Stimulated activated CD4-positive, alpha-beta T cell treated with anti-CD3 and anti-CD28 coated beads, Interleukin-2, amount 100 ng/mL, for 24 hours (primary cell): ENCODE results near the gene GAB1.

Experiments
- DNase-seq, 2 donors: peaks; one replicate each; pipeline ENCODE4 v3.0.0-alpha.2; 2020

Gene GAB1

DNA sequence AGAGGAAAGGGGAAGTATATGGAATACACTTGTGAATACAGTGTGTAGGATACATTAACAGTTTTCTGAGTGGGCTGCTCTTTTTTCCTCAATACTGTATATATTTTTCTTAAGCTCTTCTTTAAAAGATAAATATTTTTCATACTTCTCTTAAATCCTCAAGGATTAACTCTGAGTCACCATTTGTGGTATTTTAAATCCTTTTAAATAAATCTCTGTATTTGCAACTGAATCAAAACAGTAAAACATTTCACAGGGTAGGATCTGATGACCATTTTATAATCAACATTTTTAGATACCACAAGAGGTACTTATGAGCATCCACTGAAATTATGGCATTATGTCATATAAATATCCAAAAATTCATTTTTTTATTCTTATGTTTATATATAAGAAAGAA lies 87.6 kb downstream of the GAB1 start:
- no peak for DNase-seq

DNA sequence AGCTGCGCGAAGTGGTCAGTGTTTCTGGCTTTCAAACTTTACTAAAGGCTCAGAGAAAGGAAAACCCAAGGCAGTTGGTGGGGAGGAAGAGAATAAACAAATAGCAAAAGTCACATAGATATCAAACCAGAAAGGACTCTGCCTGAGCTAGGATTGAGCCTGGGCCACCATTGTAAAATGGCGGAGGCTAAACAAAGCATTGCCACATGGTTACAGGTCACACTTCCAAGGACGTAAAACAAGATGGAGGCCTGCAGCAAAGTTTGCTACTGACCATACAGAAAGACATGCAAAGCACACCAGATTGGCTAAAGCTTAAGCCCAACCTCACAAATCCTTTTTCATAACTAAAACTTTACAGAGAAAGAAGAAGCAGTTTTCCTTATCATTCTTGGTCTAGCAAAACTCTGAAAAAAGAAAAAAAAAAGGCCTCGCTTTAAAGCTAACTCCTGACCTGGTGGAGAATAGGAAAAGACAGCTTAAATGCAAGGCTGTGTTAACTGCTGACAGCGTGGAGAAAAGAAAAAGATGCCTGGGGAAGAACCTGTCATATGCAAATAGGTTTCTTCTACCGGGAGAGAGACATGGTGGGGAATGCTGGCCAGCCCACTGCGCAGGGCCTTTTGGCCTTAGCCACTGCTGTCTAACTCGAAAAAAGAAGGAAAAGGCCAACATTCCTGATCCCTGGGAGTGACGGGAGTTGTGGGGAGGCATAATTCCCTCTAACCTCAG lies 95.0 kb downstream of the GAB1 start:
- no peak for DNase-seq

- DNase-seq: no peak
Measured at GRCh38 chr4:143432258-143432591, 95.5 kb downstream of the GAB1 start.

- no peak for DNase-seq
Measured at GRCh38 chr4:143433231-143433630, 96.6 kb downstream of the GAB1 start.

- no peak for DNase-seq
Measured at GRCh38 chr4:143435955-143436354, 99.3 kb downstream of the GAB1 start.

DNA sequence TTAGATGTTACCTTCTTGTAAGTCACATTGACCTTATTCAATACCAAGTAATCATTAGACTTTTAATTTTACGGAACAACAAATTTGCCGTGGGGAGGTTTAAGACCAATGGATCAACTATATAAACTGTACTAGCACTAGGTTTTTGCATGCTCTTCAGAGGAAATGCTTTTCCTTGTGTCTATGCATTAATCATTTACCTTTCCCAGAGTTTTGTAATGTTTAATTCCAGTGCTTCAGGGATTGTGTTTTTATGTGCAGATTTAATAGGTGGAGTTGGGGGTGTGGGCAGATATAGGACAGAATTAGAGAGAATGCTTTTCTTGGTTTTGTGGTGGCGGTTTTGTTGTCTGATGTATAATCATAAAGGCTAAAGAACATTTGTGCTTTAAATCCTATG lies 100.8 kb downstream of the GAB1 start:
- no peak for DNase-seq

DNA sequence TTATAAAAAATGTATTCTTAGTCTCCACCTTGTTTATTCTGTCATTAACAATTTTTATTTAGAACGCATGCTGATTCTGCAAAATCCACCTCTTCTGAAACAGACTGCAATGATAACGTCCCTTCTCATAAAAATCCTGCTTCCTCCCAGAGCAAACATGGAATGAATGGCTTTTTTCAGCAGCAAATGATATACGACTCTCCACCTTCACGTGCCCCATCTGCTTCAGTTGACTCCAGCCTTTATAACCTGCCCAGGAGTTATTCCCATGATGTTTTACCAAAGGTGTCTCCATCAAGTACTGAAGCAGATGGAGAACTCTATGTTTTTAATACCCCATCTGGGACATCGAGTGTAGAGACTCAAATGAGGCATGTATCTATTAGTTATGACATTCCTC lies 101.3 kb downstream of the GAB1 start:
- no peak for DNase-seq

GRCh38 chr4:143438710-143439109 lies 102.0 kb downstream of the GAB1 start:
- DNase-seq: no peak

GRCh38 chr4:143441109-143441508 lies 104.4 kb downstream of the GAB1 start:
- no peak for DNase-seq

DNA sequence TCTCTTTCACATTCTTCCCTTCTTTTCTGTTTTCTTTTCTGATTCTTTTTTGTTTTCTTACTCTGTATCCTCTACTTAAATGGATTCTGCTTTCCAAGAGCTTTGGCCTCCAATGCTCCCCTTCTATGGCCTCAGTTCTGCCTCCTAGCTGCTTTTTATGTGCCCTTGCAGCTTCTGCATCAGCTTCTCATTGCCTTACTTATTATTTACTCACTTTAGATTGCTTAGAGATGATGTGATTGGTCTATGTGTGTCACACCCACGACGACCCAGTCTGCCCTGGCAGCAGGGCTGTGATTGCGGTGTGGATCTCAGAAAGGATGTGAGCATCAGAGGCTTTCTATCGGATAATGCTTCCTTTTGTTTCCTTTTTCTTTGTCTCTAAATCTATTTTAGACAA lies 105.0 kb downstream of the GAB1 start:
- DNase-seq: no peak

DNA sequence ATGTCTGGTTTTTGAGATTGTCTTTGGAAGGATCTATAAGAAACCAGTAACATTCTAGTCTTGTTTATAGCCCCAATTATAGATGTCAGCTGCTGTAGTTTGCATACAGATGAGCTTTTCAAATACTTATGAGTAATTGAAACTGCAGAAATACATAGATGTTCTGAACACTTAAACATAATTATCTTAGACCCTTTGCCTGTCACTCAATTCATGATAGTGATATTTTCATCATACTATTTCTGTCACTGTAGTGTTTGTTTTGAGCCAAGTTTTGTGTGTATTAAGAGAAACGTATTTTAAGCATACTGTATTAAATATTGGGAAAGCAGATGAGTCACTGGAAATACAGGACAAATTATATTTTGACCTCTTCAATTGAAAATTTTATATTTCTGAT lies 107.1 kb downstream of the GAB1 start:
- DNase-seq: no peak

- no peak for DNase-seq
Measured at GRCh38 chr4:143451186-143451585, 114.5 kb downstream of the GAB1 start.

GRCh38 chr4:143455211-143455610 lies 118.5 kb downstream of the GAB1 start:
- no peak for DNase-seq

GRCh38 chr4:143458966-143459365 lies 122.3 kb downstream of the GAB1 start:
- DNase-seq: no peak

DNA sequence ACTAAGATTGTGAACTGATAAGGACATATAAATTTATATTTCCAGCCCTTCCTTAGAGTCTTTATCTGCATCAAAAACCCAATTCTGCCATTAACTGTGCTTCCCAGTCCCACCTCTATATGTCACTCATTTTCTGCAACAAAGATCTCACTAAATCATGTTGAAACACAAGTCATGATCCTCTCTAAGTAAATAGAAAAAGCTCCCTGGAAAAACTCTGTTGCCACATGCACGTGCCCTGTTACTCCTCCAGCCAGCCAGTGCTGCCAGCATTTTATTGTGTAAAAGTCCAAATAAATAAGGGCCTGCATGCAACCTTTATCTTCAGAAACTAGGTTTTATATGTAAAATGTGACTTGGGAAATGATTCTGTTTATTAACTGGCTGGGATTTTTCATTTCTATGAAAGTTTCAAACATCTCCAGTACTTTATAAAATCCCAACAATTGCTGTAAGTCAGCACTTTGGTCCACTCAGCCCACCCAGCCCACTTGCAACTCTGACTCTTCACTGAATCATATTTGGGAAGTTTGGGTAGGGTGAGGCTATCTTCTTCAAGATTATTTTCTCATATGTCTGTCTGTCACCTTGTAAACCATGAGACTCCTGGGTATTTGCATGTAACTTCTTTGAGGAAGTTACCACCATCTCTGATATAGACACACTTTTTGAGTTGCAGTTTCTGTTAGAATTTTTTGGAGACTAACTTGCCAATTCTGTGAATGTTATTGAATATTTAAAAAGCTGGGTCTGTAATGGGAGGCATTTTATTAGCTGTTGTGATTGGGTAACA lies 136.9 kb downstream of the GAB1 start:
- no peak for DNase-seq

GRCh38 chr4:143477487-143477886 lies 140.8 kb downstream of the GAB1 start:
- no peak for DNase-seq

DNA sequence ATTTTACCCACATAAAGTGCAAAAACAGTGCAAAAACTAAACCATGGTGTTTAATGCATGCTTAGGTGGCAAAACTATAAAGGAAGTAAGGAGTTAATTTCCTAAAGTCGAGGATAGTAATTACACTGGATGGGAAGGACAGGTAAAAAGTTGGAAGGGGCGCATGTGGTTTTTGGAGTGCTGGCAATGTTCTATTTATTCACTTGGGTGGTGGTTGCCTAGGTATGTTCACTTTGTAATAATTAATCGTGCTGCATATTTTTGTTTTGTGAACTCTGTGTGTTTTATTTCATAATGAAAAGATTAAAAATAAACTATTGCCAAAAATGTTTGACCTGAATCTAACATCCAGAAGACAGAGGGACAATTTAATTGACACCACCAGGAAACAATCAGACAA lies 144.7 kb downstream of the GAB1 start:
- no peak for DNase-seq

- DNase-seq: no peak
Measured at GRCh38 chr4:143482840-143483239, 146.2 kb downstream of the GAB1 start.

DNA sequence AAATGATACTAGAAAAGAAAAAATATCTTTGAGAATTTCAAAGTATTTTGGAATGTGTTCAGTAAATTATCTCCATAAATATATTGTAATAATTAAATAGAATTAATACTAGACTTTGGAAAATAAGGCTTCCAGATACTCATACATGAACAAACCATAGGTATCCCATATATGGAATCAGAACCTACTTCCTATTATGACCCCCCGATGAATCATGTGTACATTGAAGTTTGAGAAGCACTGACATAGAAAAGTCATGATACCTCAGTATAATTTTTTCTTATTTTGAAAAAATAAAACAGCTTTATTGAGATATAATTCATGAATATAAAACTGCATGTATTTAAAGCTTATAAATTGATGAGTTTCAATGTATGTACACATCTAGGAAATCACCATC lies 149.6 kb downstream of the GAB1 start:
- DNase-seq: no peak

DNA sequence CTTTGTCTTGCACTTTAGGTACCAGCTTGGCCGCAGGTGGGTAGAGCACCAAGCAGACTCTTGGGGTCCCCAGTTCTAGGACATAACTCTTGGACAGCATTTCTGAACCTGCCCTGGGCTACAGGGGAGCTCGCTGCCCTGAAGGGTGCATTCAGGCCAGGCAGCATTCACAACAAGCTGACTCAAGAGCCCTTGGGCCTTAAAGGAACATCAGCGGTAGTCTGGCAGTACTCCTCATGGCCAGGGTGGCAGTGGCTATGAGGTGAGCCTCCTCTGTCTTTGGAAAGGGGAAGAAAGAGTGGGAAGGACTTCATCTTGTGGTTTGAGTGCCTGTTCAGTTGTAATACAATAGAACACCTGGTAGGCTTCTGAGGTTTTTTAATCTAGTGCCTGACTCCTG lies 152.0 kb downstream of the GAB1 start:
- DNase-seq: no peak

GRCh38 chr4:143489106-143489505 lies 152.4 kb downstream of the GAB1 start:
- DNase-seq: no peak

- DNase-seq: no peak
Measured at GRCh38 chr4:143498021-143498420, 161.3 kb downstream of the GAB1 start.

GRCh38 chr4:143502231-143502630 lies 165.6 kb downstream of the GAB1 start:
- DNase-seq: no peak

GRCh38 chr4:143506031-143506430 lies 169.4 kb downstream of the GAB1 start:
- DNase-seq: no peak

DNA sequence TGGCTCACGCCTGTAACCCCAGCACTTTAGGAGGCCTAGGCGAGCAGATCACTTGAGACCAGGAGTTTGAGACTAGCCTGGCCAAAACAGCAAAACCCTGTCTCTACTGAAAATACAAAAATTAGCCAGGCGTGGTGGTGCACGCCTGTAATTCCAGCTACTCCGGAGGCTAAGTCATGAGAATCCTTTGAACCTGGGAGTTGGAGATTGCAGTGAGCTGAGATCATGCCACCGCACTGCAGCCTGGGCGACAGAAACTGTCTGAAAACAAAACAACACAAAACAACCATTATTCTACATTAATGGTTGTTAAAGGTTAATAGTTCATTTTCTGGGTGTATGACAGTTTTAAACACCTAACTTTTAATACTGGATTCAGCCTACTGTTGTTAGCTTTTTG lies 175.2 kb downstream of the GAB1 start:
- no peak for DNase-seq
